Colonic mucosa (tissue), 4 donors: ENCODE measurements around the gene C9orf40. TPM values are rescaled to one million over a fixed set of nuclear protein-coding genes. Genes with fewer than 3 reads are reported as not detected.

Source experiments
- DNase-seq: peaks from one replicate; pipeline ENCODE4 v3.0.0-alpha.2; 2020
- H3K27ac ChIP-seq: fragments of 200-600 bp; one replicate; pipeline ENCODE4 v1.8.0; 2021
- H3K27me3 ChIP-seq: fragments of 200-600 bp; one replicate; pipeline ENCODE4 v1.8.0; 2021
- H3K36me3 ChIP-seq: fragments of 200-600 bp; one replicate; pipeline ENCODE4 v1.8.0; 2021
- H3K4me1 ChIP-seq: fragments of 200-600 bp; one replicate; pipeline ENCODE4 v1.8.0; 2021; ENCODE audit warnings: mild to moderate bottlenecking
- H3K4me3 ChIP-seq: fragments of 200-600 bp; one replicate; pipeline ENCODE4 v1.8.0; 2021
- H3K9ac ChIP-seq, 2 donors: one replicate each; pipeline ENCODE4 v1.7.0; 2013; ENCODE audit warnings: control low read depth in 2 of 2, low read depth in 2 of 2, low read length in 2 of 2
- H3K9me3 ChIP-seq: fragments of 200-600 bp; one replicate; pipeline ENCODE4 v1.8.0; 2021
- intact Hi-C: fragments of 100-400 bp; cut with DNase I; formaldehyde crosslinking; loops from one replicate; pipeline ENCODE4 v1.14.1; 2022
- total RNA-seq, 2 donors: library from RNA; stranded (reverse); fragmentation: NEBNext Ultra II Directional in 1 of 2; extraction: Animal tissue kit (Norgen Biotek cat#: 25700) in 1 of 2; gene quantifications; one replicate each; pipeline ENCODE4 v1.2.1, GENCODE V29; 2021
- TF ChIP-seq, protein P1 (sequence below): fragments of 200-600 bp; IDR thresholded peaks from one replicate; pipeline ENCODE4 v1.8.0; 2022; ENCODE audit warnings: antibody characterized with exemption, mild to moderate bottlenecking
- donor health status: healthy.
- donor health status: DM: no; HTN: no; CAD: no.
- donor health status: DM: no; HTN: no; CAD: no.

Gene C9orf40
- total RNA-seq, 2 donors from 2014 or later: 14.4 to 21.9 TPM

DNA sequence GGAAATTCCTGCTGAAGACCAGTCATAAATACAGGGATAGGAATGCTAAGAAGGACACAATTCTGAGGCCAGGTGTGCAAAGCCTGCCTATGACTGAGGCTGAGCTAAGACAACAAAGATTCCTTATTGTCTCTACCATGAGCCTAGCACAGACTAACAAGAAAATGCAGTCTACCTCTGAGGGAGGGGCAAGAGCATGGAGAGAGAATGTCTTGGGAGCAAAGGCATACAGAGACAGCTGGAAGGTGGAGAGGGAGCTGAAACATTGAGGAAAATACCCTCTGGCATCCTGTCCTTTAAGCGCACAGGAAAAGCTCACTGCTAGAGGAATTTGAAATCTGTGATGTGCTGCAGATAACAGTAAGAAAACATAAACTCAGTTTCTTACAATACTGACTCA, 8.8 kb upstream of the C9orf40 start:
- H3K4me3 ChIP-seq: no peak overlapping the region
- no peaks in the 10 kb centered on the region for H3K27me3 ChIP-seq
- DNase-seq: no peak
- H3K27ac ChIP-seq: no peak overlapping the region
- no peaks in the 10 kb centered on the region for H3K36me3 ChIP-seq
- H3K9me3 ChIP-seq: no peaks in the 10 kb centered on the region
- intact Hi-C loops: no loop called here
- H3K4me1 ChIP-seq: no peaks in the 10 kb centered on the region
- TF ChIP-seq, protein P1, sequence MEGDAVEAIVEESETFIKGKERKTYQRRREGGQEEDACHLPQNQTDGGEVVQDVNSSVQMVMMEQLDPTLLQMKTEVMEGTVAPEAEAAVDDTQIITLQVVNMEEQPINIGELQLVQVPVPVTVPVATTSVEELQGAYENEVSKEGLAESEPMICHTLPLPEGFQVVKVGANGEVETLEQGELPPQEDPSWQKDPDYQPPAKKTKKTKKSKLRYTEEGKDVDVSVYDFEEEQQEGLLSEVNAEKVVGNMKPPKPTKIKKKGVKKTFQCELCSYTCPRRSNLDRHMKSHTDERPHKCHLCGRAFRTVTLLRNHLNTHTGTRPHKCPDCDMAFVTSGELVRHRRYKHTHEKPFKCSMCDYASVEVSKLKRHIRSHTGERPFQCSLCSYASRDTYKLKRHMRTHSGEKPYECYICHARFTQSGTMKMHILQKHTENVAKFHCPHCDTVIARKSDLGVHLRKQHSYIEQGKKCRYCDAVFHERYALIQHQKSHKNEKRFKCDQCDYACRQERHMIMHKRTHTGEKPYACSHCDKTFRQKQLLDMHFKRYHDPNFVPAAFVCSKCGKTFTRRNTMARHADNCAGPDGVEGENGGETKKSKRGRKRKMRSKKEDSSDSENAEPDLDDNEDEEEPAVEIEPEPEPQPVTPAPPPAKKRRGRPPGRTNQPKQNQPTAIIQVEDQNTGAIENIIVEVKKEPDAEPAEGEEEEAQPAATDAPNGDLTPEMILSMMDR: no peak
- no peak overlapping the region for H3K9ac ChIP-seq

DNA sequence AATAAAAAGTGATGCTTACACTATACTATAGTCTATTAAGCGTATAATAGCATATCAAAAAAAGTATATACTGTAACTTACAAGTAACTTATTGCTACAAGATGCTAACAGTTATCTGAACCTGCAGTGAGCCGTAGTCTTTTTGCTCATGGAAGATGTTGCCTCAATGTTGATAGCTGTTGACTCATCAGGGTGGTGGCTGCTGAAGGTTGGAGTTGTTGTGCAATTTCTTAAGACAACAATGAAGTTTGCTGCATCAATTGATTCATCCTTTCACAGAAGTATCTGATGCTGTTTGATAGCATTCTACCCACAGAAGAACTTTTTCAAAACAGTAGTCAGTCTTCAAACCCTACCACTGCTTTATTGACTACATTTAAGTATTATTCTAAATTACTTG, 7.8 kb upstream of the C9orf40 start:
- no peaks in the 10 kb centered on the region for H3K36me3 ChIP-seq
- H3K9me3 ChIP-seq: no peaks in the 10 kb centered on the region
- H3K9ac ChIP-seq: no peak overlapping the region
- H3K27ac ChIP-seq: no peak overlapping the region
- no peaks in the 10 kb centered on the region for H3K27me3 ChIP-seq
- no peak for DNase-seq
- intact Hi-C loops: no loop called here
- TF ChIP-seq, protein P1: no peak
- no peak overlapping the region for H3K4me3 ChIP-seq
- H3K4me1 ChIP-seq: no peaks in the 10 kb centered on the region

DNA sequence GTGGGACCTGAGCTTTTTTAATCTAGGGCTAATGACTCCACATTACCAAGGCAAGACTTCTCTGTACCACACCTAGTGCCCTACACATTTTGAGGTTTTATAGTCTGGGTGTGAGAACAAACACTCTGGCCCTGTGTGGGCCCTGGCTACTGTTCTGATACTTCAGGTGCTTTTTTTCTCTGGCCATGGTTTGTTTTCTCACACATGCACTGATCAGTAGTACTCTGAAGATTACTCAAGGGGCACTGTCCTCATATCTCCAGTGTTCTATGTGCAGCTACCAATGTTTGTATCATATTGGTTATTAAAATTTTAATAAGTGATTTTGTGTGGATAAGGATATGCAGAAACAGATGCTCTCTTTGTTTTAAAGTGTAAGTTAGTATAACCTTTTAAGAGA, 5.9 kb upstream of the C9orf40 start:
- H3K4me1 ChIP-seq: no peaks in the 10 kb centered on the region
- no peak overlapping the region for H3K9ac ChIP-seq
- DNase-seq: no peak
- no peaks in the 10 kb centered on the region for H3K9me3 ChIP-seq
- no peak overlapping the region for H3K4me3 ChIP-seq
- no peaks in the 10 kb centered on the region for H3K36me3 ChIP-seq
- no peak overlapping the region for H3K27ac ChIP-seq
- TF ChIP-seq, protein P1: no peak
- intact Hi-C loops: loop anchor here (10.0 kb wide), 1 partner anchor 184 kb away; no protein-coding TSS in a partner anchor
- H3K27me3 ChIP-seq: no peaks in the 10 kb centered on the region

DNA sequence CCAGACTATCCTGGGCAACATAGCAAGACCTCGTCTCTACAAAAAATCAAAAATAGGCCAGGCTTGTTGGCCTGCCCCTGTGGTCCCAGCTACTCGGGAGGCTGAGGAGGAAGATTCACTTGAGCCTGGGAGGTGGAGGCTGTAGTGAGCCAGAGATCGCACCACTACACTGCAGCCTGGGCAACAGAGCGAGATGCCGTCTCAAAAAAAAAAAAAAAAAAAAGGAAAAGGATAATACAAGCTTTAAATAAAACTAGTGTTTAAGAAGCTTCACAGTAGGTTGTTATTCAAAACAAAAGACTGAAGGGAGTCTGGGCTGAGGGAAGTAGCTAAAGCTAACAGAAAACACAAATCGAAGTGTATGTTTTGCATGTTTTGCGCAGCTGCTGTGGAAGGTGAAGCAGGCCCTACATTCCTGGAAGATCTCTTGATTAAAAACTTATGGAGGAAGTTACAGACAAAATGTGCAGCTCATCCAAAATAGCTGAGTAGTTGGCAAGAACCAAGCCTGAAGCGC, 581 bp upstream of the C9orf40 start:
- Histone ChIP-seq H3K9ac (peak overlapping the region; percentile 90 to 95), H3K9me3 (no peaks in the 10 kb centered on the region), H3K4me1 (no peaks in the 10 kb centered on the region), H3K27me3 (no peaks in the 10 kb centered on the region), H3K36me3 (no peaks in the 10 kb centered on the region), H3K27ac (peak overlapping the region; percentile 97), H3K4me3 (peak overlapping the region; percentile 86)
- TF ChIP-seq, protein P1: no peak
- DNase-seq: peak; percentile 20
- intact Hi-C loops: loop anchor here (5.0 to 10.0 kb wide), 3 partner anchors 49 to 178 kb away; no protein-coding TSS in a partner anchor

DNA sequence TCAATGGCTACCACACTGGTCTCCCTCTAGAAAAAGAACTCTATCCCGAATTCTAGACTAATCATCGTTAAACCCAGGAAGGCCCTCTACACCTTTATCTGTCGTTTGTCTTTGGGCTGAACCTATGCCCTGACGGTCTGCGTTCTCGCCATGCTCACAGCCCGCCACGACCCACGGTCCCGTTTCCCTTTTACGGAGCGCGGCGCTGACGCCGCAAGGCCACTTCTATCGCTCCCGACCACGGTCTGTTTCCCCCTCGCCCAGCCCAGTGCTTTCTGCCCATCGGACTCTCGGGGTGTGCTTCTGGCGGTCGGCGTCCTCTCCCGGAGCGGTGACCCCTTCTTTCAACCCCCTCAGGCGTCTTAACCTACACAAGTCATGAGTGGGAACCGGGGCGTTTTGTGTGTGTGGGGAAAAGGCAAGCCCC, 974 bp downstream of the C9orf40 start:
- no peaks in the 10 kb centered on the region for H3K36me3 ChIP-seq
- no peaks in the 10 kb centered on the region for H3K4me1 ChIP-seq
- H3K27ac ChIP-seq: peak overlapping the region; percentile 97
- H3K27me3 ChIP-seq: no peaks in the 10 kb centered on the region
- intact Hi-C loops: loop anchor here (5.0 to 10.0 kb wide), 3 partner anchors 51 to 177 kb away; no protein-coding TSS in a partner anchor
- H3K9ac ChIP-seq: peak overlapping the region; percentile 94 to 95
- H3K9me3 ChIP-seq: no peaks in the 10 kb centered on the region
- peak; percentile 45 for DNase-seq
- peak overlapping the region; percentile 86 for H3K4me3 ChIP-seq
- TF ChIP-seq, protein P1: no peak
